Lung (tissue), 12 donors: Measurements from ENCODE around the gene RIMS4. TPM values are rescaled to one million over a fixed set of nuclear protein-coding genes. Genes with fewer than 3 reads are reported as not detected.

Experiments used
- ATAC-seq: fragments of 200-7000 bp; cut with Tn5 transposase; one replicate; pipeline ENCODE4 v1.9.1; 2020; ENCODE audit warnings: moderate number of reproducible peaks; ENCODE audit not compliant: insufficient read depth, low FRiP score
- DNase-seq, 3 donors: peaks; one replicate each; pipeline ENCODE4 v3.0.0-alpha.2; 2013 to 2017
- H3K27ac ChIP-seq, 2 donors: one replicate each; pipeline ENCODE4 v1.5.1; 2013; ENCODE audit warnings: mild to moderate bottlenecking in 2 of 2, moderate library complexity in 2 of 2, control low read depth in 1 of 2, inconsistent platforms in 1 of 2, low read depth in 1 of 2, low read length in 1 of 2
- H3K27me3 ChIP-seq, 3 donors: one replicate each; pipeline ENCODE4 v1.5.1; 2013; ENCODE audit warnings: low read length in 2 of 3; ENCODE audit not compliant: control insufficient read depth in 3 of 3, insufficient read depth in 3 of 3
- H3K36me3 ChIP-seq, 4 donors: one replicate each; pipeline ENCODE4 v1.5.1; 2013; ENCODE audit warnings: low read length in 4 of 4, mild to moderate bottlenecking in 1 of 4, moderate library complexity in 1 of 4; ENCODE audit not compliant: control insufficient read depth in 4 of 4, insufficient read depth in 4 of 4
- H3K4me1 ChIP-seq, 5 donors: one replicate each; pipeline ENCODE4 v1.5.1; 2013; ENCODE audit warnings: low read length in 5 of 5, mild to moderate bottlenecking in 2 of 5, moderate library complexity in 1 of 5; ENCODE audit not compliant: control insufficient read depth in 5 of 5, insufficient read depth in 5 of 5
- H3K4me3 ChIP-seq: one replicate; pipeline ENCODE4 v1.5.1; 2013; ENCODE audit warnings: mild to moderate bottlenecking, control low read depth, moderate library complexity
- H3K9ac ChIP-seq, 2 donors: one replicate each; pipeline ENCODE4 v1.5.1; 2013; ENCODE audit warnings: low read length in 2 of 2, control low read depth in 1 of 2; ENCODE audit not compliant: insufficient read depth in 1 of 2
- H3K9me3 ChIP-seq, 4 donors: one replicate each; pipeline ENCODE4 v1.5.1; 2013; ENCODE audit warnings: low read length in 3 of 4, mild to moderate bottlenecking in 1 of 4, moderate library complexity in 1 of 4; ENCODE audit not compliant: control insufficient read depth in 4 of 4, insufficient read depth in 3 of 4
- WGBS, 2 donors: extraction: QIAGEN DNeasy Blood & Tissue Kit; methylation state at CpG; one replicate each; pipeline ENCODE4 v1.1.7; 2013; 5-methylcytosine and 5-hydroxymethylcytosine counted together
- polyA plus RNA-seq, 2 donors: library from polyadenylated mRNA; stranded (reverse); fragments of 200-250 nt; gene quantifications; one replicate each; pipeline ENCODE4 v1.2.1, GENCODE V29; 2013
- total RNA-seq, 2 donors: library from RNA; depleted of rRNA in 1 of 2; stranded (reverse); fragments of >200 nt in 1 of 2; gene quantifications; one replicate each; pipeline ENCODE4 v1.2.1, GENCODE V29; 2014 to 2021
- TF ChIP-seq, protein P1 (sequence below): IDR thresholded peaks from 2 replicates; pipeline ENCODE4 v1.5.1; 2012; ENCODE audit warnings: mild to moderate bottlenecking; ENCODE audit errors: control extremely low read depth, extremely low read depth
- donor health status: control.
- donor health status: control.
- donor health status: Bipolar disorder and iron deficiency.
- donor health status: healthy.
- donor health status: DM: yes; HTN: yes; CAD: no.

Gene RIMS4
- total and polyA plus RNA-seq, 4 donors: 0.43 to 5.6 (median 1.6) TPM

GRCh38 chr20:44856442-44856841, 46.1 kb upstream of the RIMS4 start:
- Histone ChIP-seq H3K27me3 (no peaks in the 10 kb centered on the region), H3K27ac (no peak overlapping the region), H3K9me3 (no peaks in the 10 kb centered on the region), H3K9ac (no peak overlapping the region), H3K4me1 (peaks cover 0 to 32% (median 0%) of the 10 kb centered on the region in 5 donors), H3K4me3 (no peak overlapping the region), H3K36me3 (no peaks in the 10 kb centered on the region)
- TF ChIP-seq, protein P1, sequence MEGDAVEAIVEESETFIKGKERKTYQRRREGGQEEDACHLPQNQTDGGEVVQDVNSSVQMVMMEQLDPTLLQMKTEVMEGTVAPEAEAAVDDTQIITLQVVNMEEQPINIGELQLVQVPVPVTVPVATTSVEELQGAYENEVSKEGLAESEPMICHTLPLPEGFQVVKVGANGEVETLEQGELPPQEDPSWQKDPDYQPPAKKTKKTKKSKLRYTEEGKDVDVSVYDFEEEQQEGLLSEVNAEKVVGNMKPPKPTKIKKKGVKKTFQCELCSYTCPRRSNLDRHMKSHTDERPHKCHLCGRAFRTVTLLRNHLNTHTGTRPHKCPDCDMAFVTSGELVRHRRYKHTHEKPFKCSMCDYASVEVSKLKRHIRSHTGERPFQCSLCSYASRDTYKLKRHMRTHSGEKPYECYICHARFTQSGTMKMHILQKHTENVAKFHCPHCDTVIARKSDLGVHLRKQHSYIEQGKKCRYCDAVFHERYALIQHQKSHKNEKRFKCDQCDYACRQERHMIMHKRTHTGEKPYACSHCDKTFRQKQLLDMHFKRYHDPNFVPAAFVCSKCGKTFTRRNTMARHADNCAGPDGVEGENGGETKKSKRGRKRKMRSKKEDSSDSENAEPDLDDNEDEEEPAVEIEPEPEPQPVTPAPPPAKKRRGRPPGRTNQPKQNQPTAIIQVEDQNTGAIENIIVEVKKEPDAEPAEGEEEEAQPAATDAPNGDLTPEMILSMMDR: no peak
- WGBS, 2 donors: 71 to 87% methylated on average over 2 of the region's 2 CpGs
- peak in 1 of 3 donors; percentile 3 for DNase-seq
- ATAC-seq: no peak

DNA sequence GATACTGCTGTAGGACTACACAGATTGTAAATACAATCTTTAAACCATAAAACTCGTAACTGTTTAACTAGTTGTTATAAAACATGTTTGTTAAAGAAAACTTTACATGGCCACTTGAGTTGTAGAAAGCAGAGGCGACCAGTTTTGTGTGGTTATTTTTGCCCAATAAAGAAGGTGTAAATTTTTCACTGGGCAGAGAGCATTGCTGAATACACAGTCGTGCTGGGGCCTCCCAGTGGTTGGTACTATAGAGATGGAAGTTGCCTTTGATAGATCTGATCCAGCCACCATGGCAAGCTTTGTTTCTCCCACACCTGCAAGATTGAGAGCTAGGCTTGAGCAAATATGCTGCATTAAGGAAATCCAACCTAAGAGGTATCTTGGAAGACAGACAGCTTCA, 41.2 kb upstream of the RIMS4 start:
- Histone ChIP-seq H3K9me3 (no peaks in the 10 kb centered on the region), H3K9ac (no peak overlapping the region), H3K4me3 (no peak overlapping the region), H3K4me1 (peaks cover 0 to 5% (median 0%) of the 10 kb centered on the region in 5 donors), H3K36me3 (no peaks in the 10 kb centered on the region), H3K27me3 (peaks cover 0 to 3% (median 0%) of the 10 kb centered on the region in 3 donors), H3K27ac (no peak overlapping the region)
- DNase-seq (no peak), ATAC-seq (no peak)
- TF ChIP-seq, protein P1: no peak
- 62 to 71% methylated on average over 3 of the region's 3 CpGs for WGBS, 2 donors

DNA sequence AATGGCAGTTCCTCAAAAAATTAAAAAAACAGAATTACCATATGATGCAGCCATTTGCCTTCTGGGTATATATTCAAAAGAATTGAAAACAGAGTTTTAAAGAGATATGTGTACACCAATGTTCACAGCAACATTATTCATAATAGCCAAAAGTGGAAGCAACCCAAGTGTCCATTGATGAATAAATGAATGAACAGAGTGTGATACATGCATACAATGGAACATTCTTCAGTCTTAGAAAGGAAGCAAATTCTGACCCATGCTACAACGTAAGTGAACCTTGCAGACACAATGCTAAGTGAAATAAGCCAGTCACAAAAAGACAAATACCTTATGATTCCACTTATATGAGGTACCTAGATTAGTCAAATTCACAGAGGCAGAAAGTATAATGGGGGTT, 40.5 kb upstream of the RIMS4 start:
- 75 to 80% methylated on average over 1 of the region's 1 CpG for WGBS, 2 donors
- Histone ChIP-seq H3K4me1 (no peaks in the 10 kb centered on the region), H3K27me3 (peaks cover 0 to 3% (median 0%) of the 10 kb centered on the region in 3 donors), H3K27ac (no peak overlapping the region), H3K4me3 (no peak overlapping the region), H3K9ac (no peak overlapping the region), H3K36me3 (no peaks in the 10 kb centered on the region), H3K9me3 (no peaks in the 10 kb centered on the region)
- ATAC-seq: no peak
- TF ChIP-seq, protein P1: no peak
- DNase-seq: no peak

GRCh38 chr20:44850272-44850671, 39.9 kb upstream of the RIMS4 start:
- no peaks in the 10 kb centered on the region for H3K4me1 ChIP-seq
- no peaks in the 10 kb centered on the region for H3K36me3 ChIP-seq
- H3K4me3 ChIP-seq: no peak overlapping the region
- H3K9ac ChIP-seq: no peak overlapping the region
- peaks cover 0 to 3% (median 0%) of the 10 kb centered on the region in 3 donors for H3K27me3 ChIP-seq
- no peaks in the 10 kb centered on the region for H3K9me3 ChIP-seq
- no peak overlapping the region for H3K27ac ChIP-seq
- TF ChIP-seq, protein P1: no peak
- no peak for DNase-seq
- no peak for ATAC-seq
- 62 to 75% methylated on average over 3 of the region's 3 CpGs for WGBS, 2 donors
